Fibroblast of mammary gland (primary cell): ENCODE results near the gene SYT14.

Experiments
- DNase-seq: peaks from one replicate; pipeline ENCODE4 v3.0.0-alpha.2; 2010; ENCODE audit warnings: low read depth
- H3K4me3 ChIP-seq: 2 replicates; pipeline ENCODE4 v1.5.1; 2011; ENCODE audit warnings: low read depth, mild to moderate bottlenecking, low read length, moderate library complexity; ENCODE audit not compliant: control insufficient read depth
- CTCF ChIP-seq: conservative IDR thresholded peaks from 2 replicates; pipeline ENCODE4 v1.5.1; 2011; ENCODE audit warnings: low read depth, low read length, inconsistent platforms; ENCODE audit not compliant: control insufficient read depth, insufficient read depth

SYT14 gene

DNA sequence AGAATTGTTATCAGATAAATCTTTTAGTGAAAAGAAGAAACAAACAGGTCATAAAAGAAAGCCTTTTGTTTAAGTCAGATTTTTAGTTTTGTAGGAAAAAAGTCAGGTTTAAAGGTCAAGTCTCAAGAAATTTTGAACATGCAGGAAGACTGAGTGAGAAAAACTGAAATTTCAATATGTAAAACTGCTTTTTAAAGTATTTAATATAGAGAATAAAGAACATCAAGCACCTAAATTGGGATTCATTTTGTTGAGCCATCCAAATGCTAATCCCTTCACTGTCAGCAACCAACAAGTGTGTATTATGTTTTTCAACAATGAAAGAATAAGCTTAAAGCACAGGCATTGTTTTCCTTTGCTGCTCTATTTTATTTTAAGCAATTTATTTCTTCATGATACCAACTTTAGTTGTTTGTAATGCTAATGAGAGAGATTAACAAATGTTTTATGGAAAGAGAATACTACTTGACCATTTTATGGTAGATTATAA, 179.7 kb downstream of the SYT14 start:
- no peak for TF ChIP-seq CTCF
- DNase-seq = no peak
- H3K4me3 ChIP-seq = no peak overlapping the region

- TF ChIP-seq CTCF = no peak
- no peak for DNase-seq
- H3K4me3 ChIP-seq = no peak overlapping the region
These were observed 185.4 kb downstream of the SYT14 start for GRCh38 chr1:210123383-210123782.

- H3K4me3 ChIP-seq = no peak overlapping the region
- peak; percentile 87 for DNase-seq
- TF ChIP-seq CTCF = no peak
These were observed 186.0 kb downstream of the SYT14 start for GRCh38 chr1:210123924-210124589.

GRCh38 chr1:210124736-210125135, 186.7 kb downstream of the SYT14 start:
- no peak for TF ChIP-seq CTCF
- peak; percentile 7 for DNase-seq
- H3K4me3 ChIP-seq = no peak overlapping the region

- H3K4me3 ChIP-seq = no peak overlapping the region
- peak; percentile 49 for DNase-seq
- TF ChIP-seq CTCF = no peak
These were observed 187.1 kb downstream of the SYT14 start for GRCh38 chr1:210125143-210125542.

DNA sequence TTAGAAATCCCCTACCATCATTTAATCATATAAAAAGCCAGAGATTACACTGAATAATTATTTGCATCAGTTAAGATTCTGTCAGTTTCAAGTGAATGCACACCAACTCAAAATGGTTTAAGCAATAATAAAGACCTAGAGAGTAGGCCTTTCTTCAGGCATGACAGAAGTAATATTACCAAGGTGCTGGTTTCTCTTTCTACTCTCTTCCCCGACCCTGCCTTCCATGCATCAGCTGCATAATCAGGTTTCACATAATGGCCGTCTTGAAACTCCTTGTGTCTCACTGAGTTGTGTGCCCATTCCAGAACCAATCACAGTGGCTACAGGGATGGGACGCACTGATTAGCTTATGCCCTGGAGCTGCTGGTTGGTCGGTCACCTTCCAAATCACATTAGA, 191.1 kb downstream of the SYT14 start:
- DNase-seq = no peak
- no peak for TF ChIP-seq CTCF
- H3K4me3 ChIP-seq = no peak overlapping the region

DNA sequence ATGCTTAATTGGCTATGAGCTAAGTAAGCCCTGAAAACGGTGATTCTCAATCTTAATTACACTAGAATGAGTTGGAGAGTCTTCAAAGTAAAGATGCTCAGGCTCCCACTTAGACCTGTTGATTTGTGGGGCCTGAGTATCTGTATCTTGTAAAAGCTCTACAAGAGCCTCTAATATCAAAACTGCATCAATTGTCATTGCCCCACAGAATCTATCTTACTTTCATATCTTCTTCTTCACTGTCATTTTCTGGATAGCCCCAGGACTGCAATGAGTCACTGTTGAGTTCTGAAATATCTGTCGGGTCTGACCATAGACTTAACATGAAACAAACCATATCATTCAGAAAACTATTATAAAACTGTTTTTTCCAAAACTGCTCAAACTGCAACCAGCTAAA, 191.7 kb downstream of the SYT14 start:
- no peak for TF ChIP-seq CTCF
- DNase-seq = no peak

More for the DNA sequence above, 191.7 kb downstream of the SYT14 start:
- no peak overlapping the region for H3K4me3 ChIP-seq
